Measurements from ENCODE around the gene ST6GAL2.

Gene ST6GAL2

DNA sequence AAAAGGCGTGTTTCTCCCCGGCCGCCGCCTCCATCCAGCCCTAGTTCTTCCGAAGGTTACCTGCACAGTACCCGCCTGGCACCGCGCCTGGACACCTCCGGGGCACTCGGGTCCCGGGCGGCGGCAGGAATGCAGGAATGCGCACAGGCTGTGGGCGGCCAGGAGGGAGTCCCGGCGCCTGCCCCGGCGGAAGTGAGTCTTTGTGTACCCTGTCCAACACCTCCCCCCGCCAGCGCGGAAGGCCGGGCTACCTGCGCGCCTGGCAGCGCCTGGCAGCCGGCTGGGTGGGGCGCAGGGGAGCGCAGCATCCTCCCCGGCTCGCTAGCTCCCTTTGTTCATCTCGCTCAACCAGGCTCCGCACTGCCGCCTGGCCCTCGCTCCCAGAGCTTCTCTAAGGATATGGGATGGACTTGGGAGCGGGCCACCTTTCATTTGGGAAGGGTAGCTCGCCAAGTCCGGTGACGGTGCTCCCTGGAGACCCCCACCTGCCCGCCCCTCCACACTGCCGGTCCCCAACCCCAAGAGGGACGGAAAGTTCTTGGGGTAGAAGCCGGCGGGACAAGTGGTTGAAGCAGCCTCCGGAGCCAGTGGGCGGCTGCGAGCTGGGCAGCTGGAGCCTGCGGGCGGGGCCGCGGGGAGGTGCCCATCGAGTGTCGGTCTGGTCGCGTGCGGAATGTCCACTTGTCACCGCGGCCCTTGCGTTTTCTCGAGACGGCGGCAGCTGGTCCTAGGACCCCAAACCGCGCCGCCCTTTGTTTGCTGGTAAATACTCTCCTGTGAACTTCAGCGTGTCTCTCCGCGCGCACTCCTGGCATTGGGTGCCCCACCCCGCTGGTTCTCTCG is 1.2 kb upstream of the ST6GAL2 start:
- Histone ChIP-seq H3K4me3 (ENCODE audit: low read length) (peak overlapping the region; percentile 37), H3K27me3 (replicated peaks; ENCODE audit: control insufficient read depth, insufficient read depth, low read length) (peaks cover 39% of the 10 kb centered on the region), H3K36me3 (ENCODE audit: control insufficient read depth, insufficient read depth, low read length, severe bottlenecking) (no peaks in the 10 kb centered on the region), H3K9ac (ENCODE audit: low read length) (no peak overlapping the region), H3K4me1 (ENCODE audit: control insufficient read depth, insufficient read depth, low read length) (peaks cover 5% of the 10 kb centered on the region), H3K9me3 (ENCODE audit: control insufficient read depth, low read length) (no peaks in the 10 kb centered on the region)
- peak; percentile 58 for DNase-seq (ENCODE audit: low read depth)

GRCh38 chr2:106885329-106885728 is 638 bp downstream of the ST6GAL2 start:
- Histone ChIP-seq H3K9ac (ENCODE audit: low read length) (no peak overlapping the region), H3K9me3 (ENCODE audit: control insufficient read depth, low read length) (no peaks in the 10 kb centered on the region), H3K4me1 (ENCODE audit: control insufficient read depth, insufficient read depth, low read length) (peaks cover 5% of the 10 kb centered on the region), H3K36me3 (ENCODE audit: control insufficient read depth, insufficient read depth, low read length, severe bottlenecking) (no peaks in the 10 kb centered on the region), H3K4me3 (ENCODE audit: low read length) (no peak overlapping the region), H3K27me3 (replicated peaks; ENCODE audit: control insufficient read depth, insufficient read depth, low read length) (peaks cover 34% of the 10 kb centered on the region)
- peak; percentile 28 for DNase-seq (ENCODE audit: low read depth)

DNA sequence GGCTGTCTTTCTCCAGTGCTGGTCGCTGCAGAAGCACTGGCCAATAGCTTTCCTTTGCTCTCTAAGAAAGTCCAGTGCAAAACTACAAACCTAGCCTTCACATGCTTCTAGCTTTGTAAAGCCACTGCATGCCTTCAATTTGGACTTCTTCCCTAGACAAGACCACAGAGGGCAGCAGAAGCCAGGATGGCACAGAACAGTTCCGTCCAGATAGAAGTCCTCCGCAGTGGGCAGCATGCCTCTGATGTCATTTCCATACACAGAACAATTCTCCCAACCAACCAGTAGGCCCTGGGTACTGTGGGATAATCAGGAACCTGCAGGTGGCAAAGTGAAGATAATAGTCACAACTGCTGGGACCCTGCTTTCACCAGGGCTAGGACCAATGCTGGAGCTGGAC is 3.3 kb downstream of the ST6GAL2 start:
- DNase-seq (ENCODE audit: low read depth), result no peak
- no peaks in the 10 kb centered on the region for H3K9me3 ChIP-seq (ENCODE audit: control insufficient read depth, low read length)
- H3K4me1 ChIP-seq (ENCODE audit: control insufficient read depth, insufficient read depth, low read length), result peaks cover 5% of the 10 kb centered on the region
- H3K4me3 ChIP-seq (ENCODE audit: low read length), result no peak overlapping the region
- peaks cover 24% of the 10 kb centered on the region for H3K27me3 ChIP-seq (replicated peaks; ENCODE audit: control insufficient read depth, insufficient read depth, low read length)
- H3K9ac ChIP-seq (ENCODE audit: low read length), result no peak overlapping the region
- H3K36me3 ChIP-seq (ENCODE audit: control insufficient read depth, insufficient read depth, low read length, severe bottlenecking), result no peaks in the 10 kb centered on the region

GRCh38 chr2:106878206-106878605 is 7.8 kb downstream of the ST6GAL2 start:
- H3K27me3 ChIP-seq (replicated peaks; ENCODE audit: control insufficient read depth, insufficient read depth, low read length), result no peaks in the 10 kb centered on the region
- DNase-seq (ENCODE audit: low read depth), result no peak
- H3K4me1 ChIP-seq (ENCODE audit: control insufficient read depth, insufficient read depth, low read length), result no peaks in the 10 kb centered on the region
- no peak overlapping the region for H3K4me3 ChIP-seq (ENCODE audit: low read length)
- no peaks in the 10 kb centered on the region for H3K9me3 ChIP-seq (ENCODE audit: control insufficient read depth, low read length)
- no peak overlapping the region for H3K9ac ChIP-seq (ENCODE audit: low read length)
- no peaks in the 10 kb centered on the region for H3K36me3 ChIP-seq (ENCODE audit: control insufficient read depth, insufficient read depth, low read length, severe bottlenecking)

GRCh38 chr2:106876699-106877098 is 9.3 kb downstream of the ST6GAL2 start:
- Histone ChIP-seq H3K36me3 (ENCODE audit: control insufficient read depth, insufficient read depth, low read length, severe bottlenecking) (no peaks in the 10 kb centered on the region), H3K4me1 (ENCODE audit: control insufficient read depth, insufficient read depth, low read length) (no peaks in the 10 kb centered on the region), H3K27me3 (replicated peaks; ENCODE audit: control insufficient read depth, insufficient read depth, low read length) (no peaks in the 10 kb centered on the region), H3K9me3 (ENCODE audit: control insufficient read depth, low read length) (no peaks in the 10 kb centered on the region), H3K9ac (ENCODE audit: low read length) (no peak overlapping the region), H3K4me3 (ENCODE audit: low read length) (no peak overlapping the region)
- no peak for DNase-seq (ENCODE audit: low read depth)

DNA sequence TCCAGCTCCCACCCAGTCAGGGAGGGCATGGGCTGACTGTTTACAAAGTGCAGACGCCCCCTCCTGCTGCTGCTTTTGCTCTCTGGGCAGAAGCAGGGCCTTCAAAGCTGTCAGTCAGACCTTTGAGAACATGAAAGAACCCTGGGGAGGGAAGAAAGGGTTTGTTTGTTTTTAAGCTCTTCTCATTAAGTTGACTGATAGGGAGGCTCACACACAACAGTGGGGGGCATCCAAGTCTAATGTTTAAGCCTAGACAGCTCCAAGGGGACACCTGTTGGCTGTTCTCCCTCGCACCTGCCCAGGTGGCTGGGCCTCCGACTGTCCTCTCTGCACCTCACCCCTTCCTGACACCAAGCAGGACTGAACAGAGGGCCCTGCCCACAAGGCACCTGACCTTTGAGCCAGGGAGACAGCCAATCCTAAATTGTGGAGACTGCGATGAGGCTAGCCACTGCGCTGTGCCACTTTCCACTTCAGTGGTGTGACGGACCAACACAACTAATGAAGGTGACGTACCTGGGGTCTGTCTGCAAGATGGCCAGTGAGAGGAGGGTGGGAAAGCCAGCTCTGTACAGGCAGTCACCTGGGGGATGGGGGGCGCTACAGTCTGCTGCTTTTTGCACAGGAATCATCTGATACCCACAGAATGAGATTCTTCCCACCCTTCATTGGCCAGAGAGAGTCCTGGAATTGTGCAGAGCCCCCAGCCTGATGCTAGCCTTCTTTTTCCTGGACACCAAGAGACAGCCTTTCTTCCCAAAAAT is 16.3 kb downstream of the ST6GAL2 start:
- no peaks in the 10 kb centered on the region for H3K36me3 ChIP-seq (ENCODE audit: control insufficient read depth, insufficient read depth, low read length, severe bottlenecking)
- H3K27me3 ChIP-seq (replicated peaks; ENCODE audit: control insufficient read depth, insufficient read depth, low read length), result peaks cover 12% of the 10 kb centered on the region
- no peak overlapping the region for H3K4me3 ChIP-seq (ENCODE audit: low read length)
- H3K9ac ChIP-seq (ENCODE audit: low read length), result no peak overlapping the region
- H3K4me1 ChIP-seq (ENCODE audit: control insufficient read depth, insufficient read depth, low read length), result peaks cover 14% of the 10 kb centered on the region
- DNase-seq (ENCODE audit: low read depth), result no peak
- no peaks in the 10 kb centered on the region for H3K9me3 ChIP-seq (ENCODE audit: control insufficient read depth, low read length)

- Histone ChIP-seq H3K4me3 (ENCODE audit: low read length) (no peak overlapping the region), H3K9ac (ENCODE audit: low read length) (no peak overlapping the region), H3K4me1 (ENCODE audit: control insufficient read depth, insufficient read depth, low read length) (peaks cover 14% of the 10 kb centered on the region), H3K27me3 (replicated peaks; ENCODE audit: control insufficient read depth, insufficient read depth, low read length) (peaks cover 22% of the 10 kb centered on the region), H3K9me3 (ENCODE audit: control insufficient read depth, low read length) (no peaks in the 10 kb centered on the region), H3K36me3 (ENCODE audit: control insufficient read depth, insufficient read depth, low read length, severe bottlenecking) (no peaks in the 10 kb centered on the region)
- no peak for DNase-seq (ENCODE audit: low read depth)
Measured at GRCh38 chr2:106868275-106868674, 17.7 kb downstream of the ST6GAL2 start.

DNA sequence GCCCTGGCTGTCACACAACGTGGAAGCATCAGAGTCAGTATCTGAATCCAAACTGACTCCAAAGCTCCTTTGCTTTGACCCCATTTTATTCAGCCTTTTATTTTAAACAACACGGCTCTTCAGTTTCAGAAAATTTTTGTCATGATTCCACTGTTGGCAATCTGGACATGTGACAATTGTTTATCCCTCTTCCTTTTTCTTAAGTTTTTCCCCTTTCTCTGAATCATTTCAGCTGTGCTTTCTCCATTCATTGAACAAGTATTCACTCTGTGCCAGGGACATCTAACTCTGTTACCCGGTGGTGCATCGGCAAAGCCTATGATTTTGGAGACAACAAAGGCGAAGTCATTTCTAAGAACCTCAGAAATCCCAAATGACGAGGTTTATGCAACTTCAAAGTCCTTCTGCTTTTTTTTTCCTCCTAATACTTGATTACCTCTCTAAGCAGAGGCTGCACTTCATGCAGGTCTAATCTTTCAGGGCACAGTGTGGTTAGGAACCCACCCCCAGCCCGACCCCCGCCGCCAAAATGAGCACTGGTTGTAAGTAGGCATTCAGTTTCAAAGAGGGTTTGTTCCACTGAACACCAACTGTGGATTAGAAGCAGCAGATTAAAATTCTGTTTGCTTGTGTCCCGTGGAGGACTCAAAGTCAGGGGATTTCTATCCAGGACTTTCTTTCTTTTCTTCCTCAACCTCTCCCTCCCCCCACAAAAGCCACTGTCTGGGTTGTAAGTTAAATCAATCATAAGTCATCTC is 18.6 kb downstream of the ST6GAL2 start:
- Histone ChIP-seq H3K4me3 (ENCODE audit: low read length) (no peak overlapping the region), H3K27me3 (replicated peaks; ENCODE audit: control insufficient read depth, insufficient read depth, low read length) (peaks cover 24% of the 10 kb centered on the region), H3K9ac (ENCODE audit: low read length) (no peak overlapping the region), H3K4me1 (ENCODE audit: control insufficient read depth, insufficient read depth, low read length) (peaks cover 14% of the 10 kb centered on the region), H3K9me3 (ENCODE audit: control insufficient read depth, low read length) (no peaks in the 10 kb centered on the region), H3K36me3 (ENCODE audit: control insufficient read depth, insufficient read depth, low read length, severe bottlenecking) (no peaks in the 10 kb centered on the region)
- DNase-seq (ENCODE audit: low read depth), result peak; percentile 38

GRCh38 chr2:106866641-106867040 is 19.3 kb downstream of the ST6GAL2 start:
- peaks cover 24% of the 10 kb centered on the region for H3K27me3 ChIP-seq (replicated peaks; ENCODE audit: control insufficient read depth, insufficient read depth, low read length)
- peaks cover 14% of the 10 kb centered on the region for H3K4me1 ChIP-seq (ENCODE audit: control insufficient read depth, insufficient read depth, low read length)
- no peaks in the 10 kb centered on the region for H3K9me3 ChIP-seq (ENCODE audit: control insufficient read depth, low read length)
- no peak overlapping the region for H3K9ac ChIP-seq (ENCODE audit: low read length)
- DNase-seq (ENCODE audit: low read depth), result peak; percentile 79
- no peak overlapping the region for H3K4me3 ChIP-seq (ENCODE audit: low read length)
- no peaks in the 10 kb centered on the region for H3K36me3 ChIP-seq (ENCODE audit: control insufficient read depth, insufficient read depth, low read length, severe bottlenecking)

DNA sequence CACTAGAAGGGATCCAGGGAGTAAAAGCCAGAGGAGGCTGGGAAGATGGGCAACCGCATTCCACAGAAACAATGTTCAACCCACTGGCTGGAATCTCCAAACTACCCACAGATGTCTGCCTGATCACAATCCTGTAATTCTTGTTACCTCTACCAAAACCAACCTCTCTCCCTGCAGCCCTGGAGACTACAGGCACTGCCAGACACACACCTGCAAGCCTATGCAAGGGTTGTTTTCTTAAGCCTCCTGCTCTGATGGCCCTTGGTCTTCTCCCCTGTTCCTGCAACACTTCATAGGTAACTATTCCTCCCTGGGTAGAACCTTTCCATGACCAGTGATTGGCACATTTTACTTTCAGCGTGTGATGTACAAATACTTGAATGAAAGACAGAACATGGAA is 21.9 kb downstream of the ST6GAL2 start:
- H3K9me3 ChIP-seq (ENCODE audit: control insufficient read depth, low read length), result peaks cover 8% of the 10 kb centered on the region
- no peak for DNase-seq (ENCODE audit: low read depth)
- peaks cover 19% of the 10 kb centered on the region for H3K27me3 ChIP-seq (replicated peaks; ENCODE audit: control insufficient read depth, insufficient read depth, low read length)
- no peak overlapping the region for H3K4me3 ChIP-seq (ENCODE audit: low read length)
- peaks cover 14% of the 10 kb centered on the region for H3K4me1 ChIP-seq (ENCODE audit: control insufficient read depth, insufficient read depth, low read length)
- no peaks in the 10 kb centered on the region for H3K36me3 ChIP-seq (ENCODE audit: control insufficient read depth, insufficient read depth, low read length, severe bottlenecking)
- H3K9ac ChIP-seq (ENCODE audit: low read length), result no peak overlapping the region

DNA sequence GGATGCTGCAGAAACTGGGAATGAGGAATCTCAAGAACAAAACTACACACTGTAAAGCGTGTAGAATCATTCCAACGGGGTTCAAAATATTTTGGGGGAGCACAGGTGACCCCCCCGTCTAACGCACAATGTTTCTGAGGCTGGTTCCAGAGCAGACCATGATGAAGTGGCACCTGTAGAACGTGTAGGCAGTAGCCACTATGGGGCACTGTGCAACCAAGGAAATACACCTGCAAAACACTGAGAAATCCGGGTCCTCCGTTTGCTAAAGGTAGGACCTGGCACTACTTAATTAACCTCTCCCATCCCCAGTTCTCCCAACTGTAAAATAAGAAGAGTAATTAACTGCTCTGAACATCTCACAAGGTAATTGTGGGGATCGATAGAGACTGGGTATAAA is 22.6 kb downstream of the ST6GAL2 start:
- peaks cover 15% of the 10 kb centered on the region for H3K9me3 ChIP-seq (ENCODE audit: control insufficient read depth, low read length)
- H3K27me3 ChIP-seq (replicated peaks; ENCODE audit: control insufficient read depth, insufficient read depth, low read length), result peaks cover 19% of the 10 kb centered on the region
- no peak overlapping the region for H3K4me3 ChIP-seq (ENCODE audit: low read length)
- peaks cover 14% of the 10 kb centered on the region for H3K4me1 ChIP-seq (ENCODE audit: control insufficient read depth, insufficient read depth, low read length)
- no peaks in the 10 kb centered on the region for H3K36me3 ChIP-seq (ENCODE audit: control insufficient read depth, insufficient read depth, low read length, severe bottlenecking)
- H3K9ac ChIP-seq (ENCODE audit: low read length), result no peak overlapping the region
- DNase-seq (ENCODE audit: low read depth), result no peak

All from adipocyte (in vitro differentiated cells).